GM15510 (cell line): ENCODE results near the gene SLC1A2.

Experiments used
- POLR2A ChIP-seq: IDR thresholded peaks from 3 replicates; pipeline ENCODE4 v1.6.1; 2011; ENCODE audit warnings: borderline replicate concordance; ENCODE audit not compliant: insufficient read length; ENCODE audit errors: extremely low read depth

The SLC1A2 gene

GRCh38 chr11:35375332-35376117, 43.8 kb downstream of the SLC1A2 start:
- TF ChIP-seq POLR2A, result no peak

- no peak for TF ChIP-seq POLR2A
Measured at GRCh38 chr11:35373284-35373933, 45.9 kb downstream of the SLC1A2 start.

- TF ChIP-seq POLR2A, result no peak
Measured at GRCh38 chr11:35372565-35373283, 46.6 kb downstream of the SLC1A2 start.

- TF ChIP-seq POLR2A, result no peak
Measured at GRCh38 chr11:35367491-35367890, 51.9 kb downstream of the SLC1A2 start.

GRCh38 chr11:35366798-35367197, 52.6 kb downstream of the SLC1A2 start:
- TF ChIP-seq POLR2A, result no peak

- TF ChIP-seq POLR2A, result no peak
Measured at GRCh38 chr11:35365961-35366360, 53.4 kb downstream of the SLC1A2 start.

GRCh38 chr11:35365395-35365794, 54.0 kb downstream of the SLC1A2 start:
- TF ChIP-seq POLR2A, result no peak

- no peak for TF ChIP-seq POLR2A
Measured at GRCh38 chr11:35363854-35364780, 55.2 kb downstream of the SLC1A2 start.

- no peak for TF ChIP-seq POLR2A
Measured at GRCh38 chr11:35363246-35363801, 56.0 kb downstream of the SLC1A2 start.

GRCh38 chr11:35362521-35362980, 56.8 kb downstream of the SLC1A2 start:
- no peak for TF ChIP-seq POLR2A

- TF ChIP-seq POLR2A, result no peak
Measured at GRCh38 chr11:35360055-35360530, 59.3 kb downstream of the SLC1A2 start.

GRCh38 chr11:35359321-35360054, 59.9 kb downstream of the SLC1A2 start:
- no peak for TF ChIP-seq POLR2A

- TF ChIP-seq POLR2A, result no peak
Measured at GRCh38 chr11:35358391-35358790, 61.0 kb downstream of the SLC1A2 start.
